Breast epithelium (tissue), 3 donors: ENCODE measurements around the gene HMSD.

ENCODE experiments used
- CTCF ChIP-seq, 3 donors: fragments of 450-650 bp; IDR thresholded peaks; one replicate each; pipeline ENCODE4 v1.5.1; 2016 to 2017; ENCODE audit warnings: antibody characterized with exemption in 3 of 3, mild to moderate bottlenecking in 3 of 3, moderate library complexity in 3 of 3
- POLR2A ChIP-seq: fragments of 450-650 bp; IDR thresholded peaks from one replicate; pipeline ENCODE4 v1.6.1; 2016; ENCODE audit warnings: antibody characterized with exemption, mild to moderate bottlenecking, moderate library complexity
- POLR2AphosphoS5 ChIP-seq, 3 donors: sonication (generic); formaldehyde crosslinking; IDR thresholded peaks; one replicate each; pipeline ENCODE4 v1.6.1; 2017; ENCODE audit warnings: antibody characterized with exemption in 3 of 3

- TF ChIP-seq CTCF (IDR thresholded peaks at IDR 0.05) (no peak), POLR2A (no peak), POLR2AphosphoS5 (IDR thresholded peaks at IDR 0.05) (no peak)
These were observed 45.1 kb upstream of the HMSD start for GRCh38 chr18:63903851-63904570.
